ENCODE results near the gene ROBO3. TPM values are rescaled to one million over a fixed set of nuclear protein-coding genes. Genes with fewer than 3 reads are reported as not detected.

The ROBO3 gene
- total and polyA plus RNA-seq, 2 donors (not counting 3 experiments of a cell fraction or from before 2014, with no cell fraction given) = 27.1 to 65.4 TPM

GRCh38 chr11:124889191-124890091 lies 24.2 kb downstream of the ROBO3 start:
- H3K4me2 ChIP-seq (ENCODE audit: insufficient read depth, low read length) = peak overlapping the region; percentile 8
- POLR2A ChIA-PET = interaction anchor here (1.1 to 4.0 kb wide), 4 partner anchors 7 to 64 kb away, joined by 3 to 23 read pairs (median 14); partner anchors contain the start of gene ROBO4
- peaks cover 77 to 81% of the 10 kb centered on the region in 2 experiments for H3K36me3 ChIP-seq (ENCODE audit: control insufficient read depth in 2 of 2, extremely low read depth in 1 of 2, insufficient read depth in 2 of 2, low read length in 2 of 2)
- no peaks in the 10 kb centered on the region for H3K27me3 ChIP-seq (ENCODE audit: control insufficient read depth in 2 of 2, insufficient read depth in 2 of 2, low read length in 2 of 2)
- intact Hi-C loops (cut with micrococcal nuclease) = loop anchor here (10.0 kb wide), 1 partner anchor 705 kb away; the partner anchor contains the start of gene STT3A
- CTCF ChIA-PET = interaction anchor here (1.1 to 4.8 kb wide), 4 partner anchors 10 to 54 kb away, joined by 3 to 29 read pairs (median 13); partner anchors contain the start of gene ROBO4
- H2AFZ ChIP-seq (ENCODE audit: low read depth, low read length) = no peak overlapping the region
- FAIRE-seq (no peak), DNase-seq (ENCODE audit: low read depth, low spot score) (no peak)
- peaks cover 67% of the 10 kb centered on the region for H3K79me2 ChIP-seq (ENCODE audit: control insufficient read depth, insufficient read depth, low read length)
- H3K27ac ChIP-seq (ENCODE audit: insufficient read depth, low read depth, low read length) = no peak overlapping the region
- dilution Hi-C loops (cut with MboI; ENCODE audit: extremely low pct_ligation_motif_present, low sequenced_read_pairs) = no loop called here
- no TSS peak for BruUV-seq (replicated peaks)
- peaks cover 89% of the 10 kb centered on the region for H3K4me1 ChIP-seq (ENCODE audit: control insufficient read depth, extremely low read depth, insufficient read depth, low read length)
- H4K20me1 ChIP-seq (replicated peaks; ENCODE audit: control insufficient read depth, extremely low read depth, insufficient read depth, low read length) = no peaks in the 10 kb centered on the region
- no peak overlapping the region for H3K4me3 ChIP-seq (replicated peaks in 1 of 3; ENCODE audit: insufficient read depth in 1 of 3, low read depth in 1 of 3, low read length in 3 of 3)
- H3K9me3 ChIP-seq (replicated peaks; ENCODE audit: control insufficient read depth, insufficient read depth, low read length) = no peaks in the 10 kb centered on the region
- no peak overlapping the region for H3K9ac ChIP-seq (replicated peaks; ENCODE audit: extremely low read depth, insufficient read depth, low read length)
- TF ChIP-seq JUN (IDR thresholded peaks at IDR 0.05; ENCODE audit: borderline replicate concordance, insufficient read depth, insufficient read length, low read depth) (no peak), FOS (IDR thresholded peaks at IDR 0.05; ENCODE audit: borderline replicate concordance, insufficient read depth, low read length) (no peak), GATA2 (IDR thresholded peaks at IDR 0.05; ENCODE audit: insufficient read depth, insufficient read length, low read depth, low read length) (no peak), EZH2 (IDR thresholded peaks at IDR 0.05; ENCODE audit: borderline replicate concordance, low read depth, low read length, severe bottlenecking) (no peak), CTCF (IDR thresholded peaks at IDR 0.05; ENCODE audit: extremely low read depth in 1 of 2, insufficient read depth in 1 of 2, low read depth in 1 of 2, low read length in 2 of 2) (no peak), POLR2A (IDR thresholded peaks at IDR 0.05; ENCODE audit: low read depth, low read length) (peak; percentile 75), POLR2AphosphoS5 (IDR thresholded peaks at IDR 0.05; ENCODE audit: insufficient read depth, low read depth, low read length) (peak; percentile 53), MYC (IDR thresholded peaks at IDR 0.05; ENCODE audit: low read depth, low read length) (no peak), MAX (IDR thresholded peaks at IDR 0.05; ENCODE audit: insufficient read depth, insufficient read length) (no peak)
- no peaks in the 10 kb centered on the region for H3K9me1 ChIP-seq (replicated peaks; ENCODE audit: control insufficient read depth, extremely low read depth, insufficient read depth, low read length)
